ENCODE measurements around the gene PSME3. TPM values are rescaled to one million over a fixed set of nuclear protein-coding genes. Genes with fewer than 3 reads are reported as not detected.

The PSME3 gene
- 49.5 and 56.5 TPM in 2 replicates for total RNA-seq

GRCh38 chr17:42832934-42833766 is at the start of gene PSME3:
PSME3 (plus strand) TSS chr17:42833397; CDS start chr17:42833632, 235 bp downstream.
- peak; percentile 91 for DNase-seq (ENCODE audit: low read depth in 2 of 2)

- no peak for DNase-seq (ENCODE audit: low read depth in 2 of 2)
Observed at GRCh38 chr17:42783791-42784138, 49.4 kb upstream of the PSME3 start.

GRCh38 chr17:42784409-42784808 is 48.8 kb upstream of the PSME3 start:
- DNase-seq (ENCODE audit: low read depth in 2 of 2): peak; percentile 36 to 43

- no peak for DNase-seq (ENCODE audit: low read depth in 2 of 2)
Observed at GRCh38 chr17:42784811-42785592, 48.2 kb upstream of the PSME3 start.

- DNase-seq (ENCODE audit: low read depth in 2 of 2): no peak
Observed at GRCh38 chr17:42787266-42787665, 45.9 kb upstream of the PSME3 start.

GRCh38 chr17:42791948-42792347 is 41.2 kb upstream of the PSME3 start:
- DNase-seq (ENCODE audit: low read depth in 2 of 2): no peak

- DNase-seq (ENCODE audit: low read depth in 2 of 2): no peak
Observed at GRCh38 chr17:42792545-42792944, 40.7 kb upstream of the PSME3 start.

- DNase-seq (ENCODE audit: low read depth in 2 of 2): no peak
Observed at GRCh38 chr17:42795061-42795460, 38.1 kb upstream of the PSME3 start.

GRCh38 chr17:42795465-42795864 is 37.7 kb upstream of the PSME3 start:
- DNase-seq (ENCODE audit: low read depth in 2 of 2): no peak

GRCh38 chr17:42796066-42796758 is 37.0 kb upstream of the PSME3 start:
- no peak for DNase-seq (ENCODE audit: low read depth in 2 of 2)

- DNase-seq (ENCODE audit: low read depth in 2 of 2): no peak
Observed at GRCh38 chr17:42797067-42798007, 35.9 kb upstream of the PSME3 start.

GRCh38 chr17:42798011-42798382 is 35.2 kb upstream of the PSME3 start:
- no peak for DNase-seq (ENCODE audit: low read depth in 2 of 2)

GRCh38 chr17:42798383-42799380 is 34.5 kb upstream of the PSME3 start, which contains the start of the genes CNTD1 and COA3:
CNTD1 (plus strand) TSS chr17:42798861; CDS start chr17:42799068, 207 bp downstream.
COA3 (minus strand) TSS chr17:42798704; CDS start chr17:42798681, 23 bp downstream.
- DNase-seq (ENCODE audit: low read depth in 2 of 2): peak; percentile 84 to 90

GRCh38 chr17:42803074-42803883 is 29.9 kb upstream of the PSME3 start:
- no peak for DNase-seq (ENCODE audit: low read depth in 2 of 2)

- peak in 1 of 2 donors; percentile 36 for DNase-seq (ENCODE audit: low read depth in 2 of 2)
Observed at GRCh38 chr17:42804918-42805367, 28.3 kb upstream of the PSME3 start.

- DNase-seq (ENCODE audit: low read depth in 2 of 2): no peak
Observed at GRCh38 chr17:42806249-42806648, 26.9 kb upstream of the PSME3 start.

- DNase-seq (ENCODE audit: low read depth in 2 of 2): peak in 1 of 2 donors; percentile 83
Observed at GRCh38 chr17:42809250-42809649, 23.9 kb upstream of the PSME3 start.

GRCh38 chr17:42814633-42815399 is 18.4 kb upstream of the PSME3 start:
- peak in 1 of 2 donors; percentile 96 for DNase-seq (ENCODE audit: low read depth in 2 of 2)
